ENCODE measurements around the gene OPN5. TPM values are rescaled to one million over a fixed set of nuclear protein-coding genes. Genes with fewer than 3 reads are reported as not detected.

Gene OPN5
- total and polyA plus RNA-seq, 11 donors = 0.11 to 0.89 (median 0.45) TPM; not detected in 3

DNA sequence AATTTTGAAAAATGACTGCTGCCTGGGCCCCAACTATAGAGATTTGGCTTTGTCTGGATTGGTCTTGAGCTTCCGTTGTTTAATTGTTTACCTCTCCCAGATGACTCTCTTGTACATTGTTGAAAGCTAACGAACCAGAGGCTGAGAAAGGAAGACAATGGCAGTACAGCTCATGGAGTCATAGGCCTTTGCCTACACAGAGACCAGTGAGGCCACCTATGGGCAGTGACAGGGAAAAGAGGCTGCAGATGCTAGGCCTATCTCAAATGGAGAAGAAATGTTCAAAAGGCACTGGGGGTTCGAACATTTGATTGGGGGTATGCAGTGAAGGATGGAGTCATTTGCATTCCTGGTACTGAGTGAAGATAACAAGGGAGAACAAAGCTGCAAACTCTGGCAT is 29.1 kb downstream of the OPN5 start:
- H3K4me1 ChIP-seq = no peaks in the 10 kb centered on the region
- no peaks in the 10 kb centered on the region for H3K27me3 ChIP-seq
- no peaks in the 10 kb centered on the region for H3K36me3 ChIP-seq
- H3K9me3 ChIP-seq = no peaks in the 10 kb centered on the region
- ATAC-seq = no peak
- no peak overlapping the region for H3K27ac ChIP-seq
- no peak overlapping the region for H3K4me3 ChIP-seq
- TF ChIP-seq, protein P1, sequence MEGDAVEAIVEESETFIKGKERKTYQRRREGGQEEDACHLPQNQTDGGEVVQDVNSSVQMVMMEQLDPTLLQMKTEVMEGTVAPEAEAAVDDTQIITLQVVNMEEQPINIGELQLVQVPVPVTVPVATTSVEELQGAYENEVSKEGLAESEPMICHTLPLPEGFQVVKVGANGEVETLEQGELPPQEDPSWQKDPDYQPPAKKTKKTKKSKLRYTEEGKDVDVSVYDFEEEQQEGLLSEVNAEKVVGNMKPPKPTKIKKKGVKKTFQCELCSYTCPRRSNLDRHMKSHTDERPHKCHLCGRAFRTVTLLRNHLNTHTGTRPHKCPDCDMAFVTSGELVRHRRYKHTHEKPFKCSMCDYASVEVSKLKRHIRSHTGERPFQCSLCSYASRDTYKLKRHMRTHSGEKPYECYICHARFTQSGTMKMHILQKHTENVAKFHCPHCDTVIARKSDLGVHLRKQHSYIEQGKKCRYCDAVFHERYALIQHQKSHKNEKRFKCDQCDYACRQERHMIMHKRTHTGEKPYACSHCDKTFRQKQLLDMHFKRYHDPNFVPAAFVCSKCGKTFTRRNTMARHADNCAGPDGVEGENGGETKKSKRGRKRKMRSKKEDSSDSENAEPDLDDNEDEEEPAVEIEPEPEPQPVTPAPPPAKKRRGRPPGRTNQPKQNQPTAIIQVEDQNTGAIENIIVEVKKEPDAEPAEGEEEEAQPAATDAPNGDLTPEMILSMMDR (IDR thresholded peaks at IDR 0.05) = no peak
- TF ChIP-seq POLR2A (IDR thresholded peaks at IDR 0.05) = no peak
- DNase-seq = no peak
- intact Hi-C loops (cut with DNase I) = no loop called here
- WGBS, 4 donors = 74 to 87% (median 79%) methylated on average over 3 of the region's 3 CpGs

- Histone ChIP-seq H3K9me3 (no peaks in the 10 kb centered on the region), H3K27me3 (no peaks in the 10 kb centered on the region), H3K36me3 (no peaks in the 10 kb centered on the region), H3K4me3 (no peak overlapping the region), H3K4me1 (no peaks in the 10 kb centered on the region), H3K27ac (no peak overlapping the region)
- DNase-seq (no peak), ATAC-seq (no peak)
- 87 to 91% (median 88%) methylated on average over 3 of the region's 3 CpGs for WGBS, 4 donors
- intact Hi-C loops (cut with DNase I) = no loop called here
- no peak for TF ChIP-seq POLR2A (IDR thresholded peaks at IDR 0.05)
- TF ChIP-seq, protein P1 (IDR thresholded peaks at IDR 0.05) = no peak
These were observed 29.6 kb downstream of the OPN5 start for GRCh38 chr6:47811443-47811842.

DNA sequence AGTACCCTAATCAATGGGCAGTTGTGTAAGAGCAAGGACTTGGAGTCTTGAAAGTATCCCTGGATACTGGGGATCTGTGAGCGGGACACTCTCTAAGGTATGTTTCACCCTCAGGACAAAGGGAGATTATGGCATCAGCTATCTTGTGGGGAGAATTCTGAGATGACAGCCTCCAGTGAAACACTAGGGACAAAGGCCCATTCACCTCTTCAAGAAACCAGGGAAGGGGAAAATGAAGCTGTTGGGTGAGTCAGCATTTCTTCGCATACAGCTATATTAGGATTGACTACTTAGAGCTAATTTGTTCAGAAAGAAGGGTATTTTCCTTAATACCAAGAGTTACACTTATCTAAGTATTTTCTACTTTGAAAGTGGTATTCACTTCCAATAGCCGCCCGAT is 35.9 kb downstream of the OPN5 start:
- Histone ChIP-seq H3K27me3 (peaks cover 0 to 3% (median 0%) of the 10 kb centered on the region in 9 donors), H3K4me1 (no peaks in the 10 kb centered on the region), H3K9me3 (no peaks in the 10 kb centered on the region), H3K36me3 (no peaks in the 10 kb centered on the region), H3K4me3 (no peak overlapping the region), H3K27ac (no peak overlapping the region)
- ATAC-seq (no peak), DNase-seq (no peak)
- WGBS, 4 donors = 94 to 97% (median 95%) methylated on average over 4 of the region's 4 CpGs
- intact Hi-C loops (cut with DNase I) = no loop called here
- no peak for TF ChIP-seq POLR2A (IDR thresholded peaks at IDR 0.05)
- TF ChIP-seq, protein P1 (IDR thresholded peaks at IDR 0.05) = no peak

- no peak for ATAC-seq
- peaks cover 0 to 3% (median 0%) of the 10 kb centered on the region in 9 donors for H3K27me3 ChIP-seq
- 85 to 92% (median 91%) methylated on average over 3 of the region's 3 CpGs for WGBS, 4 donors
- no peaks in the 10 kb centered on the region for H3K4me1 ChIP-seq
- H3K4me3 ChIP-seq = no peak overlapping the region
- H3K27ac ChIP-seq = no peak overlapping the region
- intact Hi-C loops (cut with DNase I) = no loop called here
- H3K36me3 ChIP-seq = no peaks in the 10 kb centered on the region
- TF ChIP-seq, protein P1 (IDR thresholded peaks at IDR 0.05) = no peak
- TF ChIP-seq POLR2A (IDR thresholded peaks at IDR 0.05) = no peak
- no peak for DNase-seq
- H3K9me3 ChIP-seq = no peaks in the 10 kb centered on the region
These were observed 37.6 kb downstream of the OPN5 start for GRCh38 chr6:47819461-47819860.

All from heart left ventricle (tissue), 16 donors.